Measurements from ENCODE around the gene SETDB1.
"Not testable (repeated sequence)": the region's sequence is repeated elsewhere in the genome, so short reads cannot be mapped to it uniquely, and the experiment has no call there.

Gene SETDB1

DNA sequence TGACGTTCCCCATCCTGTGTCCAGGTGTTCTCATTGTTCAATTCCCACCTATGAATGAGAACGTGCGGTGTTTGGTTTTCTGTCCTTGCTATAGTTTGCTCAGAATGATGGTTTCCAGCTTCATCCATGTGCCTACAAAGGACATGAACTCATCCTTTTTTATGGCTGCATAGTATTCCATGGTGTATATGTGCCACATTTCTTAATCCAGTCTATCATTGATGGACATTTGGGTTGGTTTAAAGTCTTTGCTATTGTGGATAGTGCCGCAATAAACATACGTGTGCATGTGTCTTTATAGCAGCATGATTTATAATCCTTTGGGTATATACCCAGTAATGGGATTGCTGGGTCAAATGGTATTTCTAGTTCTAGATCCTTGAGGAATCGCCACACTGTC is 2.6 kb downstream of the SETDB1 start:
- DNase-seq (ENCODE audit: low read depth in 1 of 2, low spot score in 1 of 2) = not testable (repeated sequence)

DNA sequence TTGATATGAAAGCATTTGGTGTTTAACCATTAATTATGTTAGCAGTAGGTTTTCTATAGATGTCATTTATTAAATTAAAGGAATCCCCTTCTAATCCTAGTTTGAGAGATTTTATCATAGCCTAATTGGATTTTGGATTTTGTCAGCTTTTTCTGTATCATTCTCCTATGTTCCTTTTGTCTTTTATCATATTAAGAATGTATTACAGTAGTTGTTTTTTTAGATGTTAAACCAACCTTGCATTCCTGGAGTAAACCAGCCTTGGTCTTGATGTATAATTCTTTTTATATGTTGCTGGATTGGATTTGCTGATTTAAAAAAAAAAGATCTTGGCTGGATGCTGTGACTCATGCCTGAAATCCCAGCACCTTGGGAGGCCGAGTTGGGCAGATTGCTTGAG is 5.6 kb downstream of the SETDB1 start:
- no peak for DNase-seq (ENCODE audit: low read depth in 1 of 2, low spot score in 1 of 2)

DNA sequence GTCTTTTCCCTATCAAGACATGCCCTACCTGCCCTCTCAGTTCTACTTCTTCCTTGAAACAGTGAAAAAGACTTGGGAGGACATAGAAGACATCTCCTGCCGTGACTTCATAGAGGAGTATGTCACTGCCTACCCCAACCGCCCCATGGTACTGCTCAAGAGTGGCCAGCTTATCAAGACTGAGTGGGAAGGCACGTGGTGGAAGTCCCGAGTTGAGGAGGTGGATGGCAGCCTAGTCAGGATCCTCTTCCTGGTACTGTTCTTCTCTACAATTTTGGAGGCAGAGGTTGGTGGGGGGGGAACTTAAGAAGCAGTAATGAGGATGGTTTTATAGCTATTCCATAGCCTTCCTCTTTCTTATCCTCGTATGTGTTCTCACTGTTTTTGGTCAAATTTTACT is 18.7 kb downstream of the SETDB1 start:
- no peak for DNase-seq (ENCODE audit: low read depth in 1 of 2, low spot score in 1 of 2)

DNA sequence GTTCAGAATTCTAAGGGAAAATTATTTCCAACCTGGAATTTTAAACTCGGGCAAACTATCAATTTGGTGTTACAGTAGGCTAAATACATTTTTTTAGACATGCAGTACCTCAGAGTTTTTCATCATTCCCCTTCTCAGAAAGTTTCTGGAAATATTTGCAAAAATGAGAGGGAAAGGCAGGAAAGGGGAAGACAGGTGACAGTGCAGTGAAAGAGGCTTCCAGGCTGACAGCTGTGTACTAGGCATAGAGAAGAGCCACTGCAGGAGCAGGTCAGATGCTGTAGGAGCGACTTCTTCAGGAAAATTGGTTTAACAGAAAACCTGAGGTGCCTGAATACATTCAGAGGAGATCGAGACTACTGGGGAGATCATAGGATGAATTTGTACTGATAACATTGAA is 28.5 kb downstream of the SETDB1 start:
- DNase-seq (ENCODE audit: low read depth in 1 of 2, low spot score in 1 of 2) = no peak

DNA sequence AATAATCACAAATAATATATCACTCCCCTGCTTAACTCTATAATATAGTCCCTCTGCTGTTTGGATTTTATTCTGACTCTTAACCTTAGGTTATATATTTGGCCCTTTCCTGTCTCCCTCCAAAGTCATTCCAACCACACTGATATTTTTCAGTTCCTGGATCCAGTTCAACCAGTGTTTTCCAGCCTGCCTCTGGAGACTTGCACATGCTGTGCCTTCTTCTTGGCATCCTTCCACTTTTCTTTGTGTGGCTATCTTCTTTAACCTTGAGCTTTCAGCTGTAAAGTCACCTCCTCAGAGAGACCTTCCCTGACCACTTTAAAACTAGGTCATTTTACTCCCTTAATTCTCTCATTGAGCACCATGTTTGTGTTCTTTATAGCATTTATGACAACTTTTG is 29.1 kb downstream of the SETDB1 start:
- DNase-seq (ENCODE audit: low read depth in 1 of 2, low spot score in 1 of 2) = no peak

DNA sequence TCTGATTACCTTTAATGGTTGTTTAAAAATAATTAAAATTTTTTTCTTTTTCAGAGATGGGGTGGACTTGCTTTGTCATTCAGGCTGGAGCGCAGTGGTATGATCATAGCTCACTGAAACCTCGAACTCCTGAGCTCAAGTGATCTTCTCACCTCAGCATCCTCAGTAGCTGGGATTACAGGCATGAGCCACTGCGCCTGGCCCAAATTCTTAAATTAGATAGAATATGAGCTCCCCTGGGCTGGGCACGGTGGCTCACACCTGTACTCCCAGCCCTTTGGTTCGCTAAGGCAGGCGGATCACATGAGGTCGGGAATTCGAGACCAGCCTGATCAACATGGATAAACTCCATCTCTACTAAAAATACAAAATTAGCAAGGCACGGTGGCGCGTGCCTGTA is 31.5 kb downstream of the SETDB1 start:
- no peak for DNase-seq (ENCODE audit: low read depth in 1 of 2, low spot score in 1 of 2)

DNA sequence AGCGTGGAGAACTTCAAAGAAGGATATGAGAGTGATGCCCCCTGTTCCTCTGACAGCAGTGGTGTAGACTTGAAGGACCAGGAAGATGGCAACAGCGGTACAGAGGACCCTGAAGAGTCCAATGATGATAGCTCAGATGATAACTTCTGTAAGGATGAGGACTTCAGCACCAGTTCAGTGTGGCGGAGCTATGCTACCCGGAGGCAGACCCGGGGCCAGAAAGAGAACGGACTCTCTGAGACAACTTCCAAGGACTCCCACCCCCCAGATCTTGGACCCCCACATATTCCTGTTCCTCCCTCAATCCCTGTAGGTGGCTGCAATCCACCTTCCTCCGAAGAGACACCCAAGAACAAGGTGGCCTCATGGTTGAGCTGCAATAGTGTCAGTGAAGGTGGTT is 34.5 kb downstream of the SETDB1 start:
- DNase-seq (ENCODE audit: low read depth in 1 of 2, low spot score in 1 of 2) = no peak

DNA sequence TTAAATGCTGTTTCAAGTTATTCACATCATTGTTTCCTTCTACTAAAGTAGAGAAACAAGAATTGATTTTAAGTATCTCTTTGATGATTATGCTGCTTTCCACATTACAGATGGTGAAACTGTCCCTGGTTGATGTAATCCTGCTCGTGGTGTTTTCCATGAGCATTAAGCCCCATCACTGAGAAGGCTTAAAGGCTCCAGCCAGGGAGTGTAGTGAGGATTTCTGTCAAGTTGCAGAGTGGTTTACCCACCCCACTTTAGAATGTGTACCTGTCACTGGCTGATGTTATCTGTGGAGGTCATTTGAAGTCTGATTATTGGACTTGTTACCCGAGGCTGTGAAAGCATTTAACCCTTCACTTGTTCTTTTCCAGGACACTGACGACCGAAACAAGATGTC is 35.6 kb downstream of the SETDB1 start:
- DNase-seq (ENCODE audit: low read depth in 1 of 2, low spot score in 1 of 2) = no peak

DNA sequence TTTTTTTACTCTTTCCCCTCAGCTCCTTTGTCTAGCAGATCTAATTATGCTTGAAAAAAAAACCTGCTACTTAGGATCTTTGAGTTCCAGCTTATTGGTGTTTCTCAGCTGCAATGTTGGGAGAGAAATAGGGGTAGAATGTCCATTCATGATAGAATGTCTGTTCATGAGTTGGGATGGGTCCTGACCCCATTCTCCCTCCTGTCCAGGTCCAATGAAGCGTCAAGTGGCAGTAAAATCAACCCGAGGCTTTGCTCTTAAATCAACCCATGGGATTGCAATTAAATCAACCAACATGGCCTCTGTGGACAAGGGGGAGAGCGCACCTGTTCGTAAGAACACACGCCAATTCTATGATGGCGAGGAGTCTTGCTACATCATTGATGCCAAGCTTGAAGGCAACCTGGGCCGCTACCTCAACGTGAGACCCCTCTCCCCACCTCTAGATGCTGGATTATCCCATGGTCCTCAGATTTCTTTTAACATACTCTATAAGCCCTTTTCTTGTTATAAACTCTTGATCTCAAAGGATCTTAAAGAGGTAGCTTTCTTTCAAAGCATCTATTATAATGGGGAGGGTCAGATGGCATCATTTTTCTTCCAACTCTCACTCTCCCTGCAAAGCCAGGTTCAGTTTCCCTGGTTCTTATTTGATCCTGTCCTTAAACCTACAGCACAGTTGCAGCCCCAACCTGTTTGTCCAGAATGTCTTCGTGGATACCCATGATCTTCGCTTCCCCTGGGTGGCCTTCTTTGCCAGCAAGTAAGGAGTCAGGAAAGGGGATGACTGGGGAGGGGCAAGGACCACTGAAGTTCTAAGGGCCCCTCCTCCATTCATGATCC is 37.4 kb downstream of the SETDB1 start:
- no peak for DNase-seq (ENCODE audit: low read depth in 1 of 2, low spot score in 1 of 2)

DNA sequence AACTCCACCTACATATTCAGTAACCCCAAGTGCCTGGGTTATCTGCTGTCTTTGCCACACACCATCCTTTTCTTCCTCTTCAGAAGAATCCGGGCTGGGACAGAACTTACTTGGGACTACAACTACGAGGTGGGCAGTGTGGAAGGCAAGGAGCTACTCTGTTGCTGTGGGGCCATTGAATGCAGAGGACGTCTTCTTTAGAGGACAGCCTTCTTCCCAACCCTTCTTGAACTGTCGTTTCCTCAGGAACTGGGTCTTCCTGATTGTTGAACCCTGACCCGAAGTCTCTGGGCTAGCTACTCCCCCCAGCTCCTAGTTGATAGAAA is 38.0 kb downstream of the SETDB1 start:
- no peak for DNase-seq (ENCODE audit: low read depth in 1 of 2, low spot score in 1 of 2)

DNA sequence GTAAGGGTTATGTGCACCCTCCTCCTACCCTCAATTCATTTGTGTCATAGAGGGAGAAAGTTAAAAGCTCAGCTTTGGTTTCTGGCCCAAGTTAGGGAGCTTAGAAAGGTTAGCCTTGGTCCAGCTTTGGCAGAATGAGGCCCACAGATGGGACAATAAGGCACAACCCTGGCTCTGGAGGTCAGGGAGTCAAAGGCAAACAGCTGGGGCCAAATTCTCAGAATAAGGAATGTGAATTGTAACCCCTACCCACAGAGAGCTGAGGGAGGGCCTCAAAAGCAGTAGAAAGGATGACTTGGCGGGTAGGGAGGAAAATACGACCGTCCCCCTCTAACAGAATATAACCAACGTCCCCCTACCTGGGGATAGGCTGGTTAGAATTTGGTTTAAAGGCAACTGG is 39.4 kb downstream of the SETDB1 start:
- no peak for DNase-seq (ENCODE audit: low read depth in 1 of 2, low spot score in 1 of 2)

DNA sequence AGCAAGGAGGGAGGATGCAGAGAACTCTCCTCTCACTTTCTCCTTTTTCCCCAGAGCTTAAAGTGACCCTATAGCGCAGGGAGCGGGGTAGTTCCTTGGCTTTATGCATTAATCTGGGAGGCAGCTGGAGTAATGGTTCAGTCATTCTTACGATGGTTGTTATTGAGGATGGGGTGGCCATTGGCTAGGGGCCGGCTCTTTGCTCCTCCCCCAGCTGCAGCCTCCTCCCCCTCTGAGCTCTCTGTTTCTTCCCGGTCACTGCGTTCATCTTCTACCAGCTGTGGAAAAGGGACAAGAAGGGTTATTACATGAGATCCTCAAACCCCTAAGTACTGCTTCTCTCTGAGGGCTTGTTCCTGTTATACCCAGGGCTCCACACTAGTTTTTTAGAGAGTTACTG is 39.8 kb downstream of the SETDB1 start:
- no peak for DNase-seq (ENCODE audit: low read depth in 1 of 2, low spot score in 1 of 2)

DNA sequence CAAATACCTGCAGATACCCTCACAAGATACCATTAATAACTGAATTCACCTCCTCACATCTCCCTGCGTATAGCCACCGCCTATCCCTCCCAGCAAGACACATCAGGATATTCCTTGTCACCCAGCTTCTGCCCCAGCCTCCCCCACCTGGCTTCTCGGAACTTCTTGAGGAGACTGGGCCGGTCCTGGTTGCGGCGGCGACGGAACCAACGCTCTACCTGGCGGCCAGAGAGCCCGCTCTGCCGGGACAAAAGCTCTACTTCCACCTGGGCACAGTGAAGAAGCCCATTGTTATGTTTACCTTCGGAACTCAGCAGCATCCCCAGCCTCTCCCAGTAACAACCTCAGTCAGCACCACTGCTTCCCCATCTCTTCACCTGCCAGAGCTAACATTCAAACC is 41.8 kb downstream of the SETDB1 start:
- DNase-seq (ENCODE audit: low read depth in 1 of 2, low spot score in 1 of 2) = no peak

DNA sequence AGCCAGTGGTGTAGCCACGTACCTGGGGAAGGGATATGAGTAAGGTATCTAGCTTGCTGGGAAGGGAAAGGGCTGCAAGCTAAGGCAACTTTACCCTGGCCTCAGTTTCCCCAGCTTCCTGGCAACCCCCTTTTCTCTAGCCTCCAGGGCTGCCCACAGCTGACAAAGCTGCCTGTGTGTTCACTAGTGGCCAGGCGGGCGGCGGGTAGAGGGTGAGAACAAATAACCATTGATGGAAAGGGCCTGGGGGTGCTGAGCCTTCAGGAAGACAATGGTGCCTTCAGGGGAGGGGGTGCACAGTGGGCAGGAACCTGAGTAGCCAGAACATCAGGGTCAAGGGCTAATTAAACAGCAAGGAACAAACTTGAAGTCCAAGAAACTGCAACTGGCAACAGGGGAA is 42.3 kb downstream of the SETDB1 start:
- no peak for DNase-seq (ENCODE audit: low read depth in 1 of 2, low spot score in 1 of 2)

DNA sequence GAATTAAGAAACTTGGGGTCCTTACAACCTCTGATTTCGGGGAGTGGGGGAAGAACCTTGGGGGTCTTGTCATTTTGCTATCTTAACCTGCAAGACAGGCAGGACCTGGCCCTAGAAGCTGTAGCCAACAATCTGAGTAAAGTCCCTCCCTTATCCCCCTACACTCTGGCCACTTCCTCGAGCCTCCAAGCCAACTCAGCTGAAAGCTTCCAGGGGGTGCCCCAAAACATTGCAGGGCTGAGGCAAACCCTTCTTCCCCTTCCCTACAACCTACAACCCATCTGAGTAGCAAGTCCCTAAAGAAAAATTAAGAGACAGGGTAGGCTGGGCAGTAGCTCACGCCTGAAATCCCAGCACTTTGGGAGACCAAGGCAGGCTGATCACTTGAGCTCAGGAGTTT is 43.5 kb downstream of the SETDB1 start:
- no peak for DNase-seq (ENCODE audit: low read depth in 1 of 2, low spot score in 1 of 2)

DNA sequence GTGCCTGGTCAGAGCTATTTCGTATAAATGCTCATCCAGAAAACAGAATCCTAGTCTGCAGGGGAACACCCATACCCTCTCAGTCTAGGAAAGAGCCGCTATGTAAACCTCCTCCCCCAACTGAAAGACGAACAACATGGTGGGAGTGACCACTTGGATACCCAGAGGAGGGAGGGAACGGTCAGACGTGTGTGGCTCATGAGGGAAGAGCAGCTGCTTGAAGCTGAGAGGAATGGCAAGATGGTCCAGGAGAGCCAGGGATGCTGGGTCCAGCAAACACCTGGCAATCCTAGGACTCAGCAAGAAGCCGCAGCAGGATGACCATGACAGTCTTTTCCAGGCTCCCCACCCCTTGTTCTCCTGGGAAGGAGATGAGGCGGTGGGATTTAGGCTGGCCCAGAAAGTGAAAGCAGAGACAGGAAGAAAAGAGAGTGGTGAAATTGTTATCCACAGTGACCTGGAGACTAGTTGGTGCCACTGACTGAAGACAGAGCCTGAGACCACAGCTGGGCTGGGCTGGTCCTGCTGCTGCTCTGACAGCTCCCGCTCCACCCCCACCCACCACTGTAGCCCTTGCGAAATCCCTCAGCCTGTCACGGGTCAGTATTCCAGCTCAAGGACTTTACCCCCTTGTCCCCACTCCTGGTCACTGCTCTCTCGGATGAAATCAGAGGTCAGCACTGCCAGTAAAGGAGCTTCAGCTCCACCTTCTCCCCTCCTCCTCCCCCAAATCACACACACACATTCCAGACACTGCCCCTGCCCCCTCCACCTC is 44.8 kb downstream of the SETDB1 start:
- no peak for DNase-seq (ENCODE audit: low read depth in 1 of 2, low spot score in 1 of 2)

DNA sequence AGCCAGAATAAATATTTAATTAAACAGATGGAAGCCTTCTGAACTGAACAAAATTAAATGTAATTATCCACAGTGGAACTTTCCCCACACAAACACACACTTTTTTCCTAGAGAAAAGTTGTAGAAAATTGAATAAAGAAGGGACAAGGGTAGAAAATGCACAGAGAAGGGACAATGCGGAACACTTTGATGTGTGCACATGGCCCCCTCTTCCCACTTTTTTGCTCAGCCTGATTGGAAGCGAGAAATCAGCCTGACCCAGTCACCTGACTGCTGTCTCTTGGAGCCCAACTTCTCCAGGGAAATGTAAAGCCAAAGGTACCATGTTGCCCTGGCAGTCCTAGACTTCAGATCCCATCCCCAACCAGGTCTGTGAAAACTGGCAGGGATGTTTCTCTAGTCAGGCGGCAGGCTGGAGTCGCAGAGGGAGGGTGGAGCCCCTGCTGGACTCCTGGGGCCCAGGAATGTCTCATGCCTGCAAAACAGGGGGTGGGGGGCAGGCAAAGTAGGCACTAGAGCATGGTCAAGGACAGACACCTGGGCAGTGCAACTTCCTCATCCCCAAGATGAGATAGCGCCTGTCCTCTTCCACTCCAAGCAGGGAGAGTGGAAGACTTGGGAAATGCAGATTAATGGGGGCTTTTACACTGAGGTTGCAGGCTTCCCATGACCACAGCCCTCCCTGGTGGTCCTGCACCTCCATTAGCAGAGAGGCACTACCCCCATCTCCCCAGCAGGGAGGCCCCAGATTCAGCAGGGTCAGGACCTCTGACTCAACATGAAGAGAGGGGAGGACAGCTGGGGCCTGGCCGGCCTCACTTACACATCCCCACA is 45.6 kb downstream of the SETDB1 start:
- DNase-seq (ENCODE audit: low read depth in 1 of 2, low spot score in 1 of 2) = no peak

DNA sequence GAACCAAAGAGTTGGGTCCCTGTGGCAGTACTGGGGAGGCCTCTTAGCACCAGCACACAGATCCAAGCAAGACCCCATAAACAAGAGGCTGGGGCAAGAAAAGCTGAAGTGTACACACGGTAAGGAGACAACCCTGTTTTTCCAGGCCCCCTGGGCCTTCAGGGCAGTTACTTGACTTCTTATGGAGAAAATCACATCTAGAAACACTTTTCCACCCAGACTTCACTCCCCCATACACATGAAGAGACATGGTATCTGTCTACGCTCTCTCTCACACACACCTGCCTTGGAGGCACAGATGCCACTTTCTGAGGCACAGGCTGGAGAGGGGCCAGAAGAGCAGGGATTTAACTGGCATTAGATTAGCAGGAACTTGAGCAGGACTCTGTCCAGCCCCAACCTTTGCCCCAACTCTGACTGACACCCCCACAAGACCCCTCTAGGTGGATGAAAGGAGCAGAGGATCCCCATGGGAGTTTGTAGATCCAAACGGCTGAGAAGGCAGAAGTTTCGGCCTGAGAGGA is 46.3 kb downstream of the SETDB1 start:
- no peak for DNase-seq (ENCODE audit: low read depth in 1 of 2, low spot score in 1 of 2)

DNA sequence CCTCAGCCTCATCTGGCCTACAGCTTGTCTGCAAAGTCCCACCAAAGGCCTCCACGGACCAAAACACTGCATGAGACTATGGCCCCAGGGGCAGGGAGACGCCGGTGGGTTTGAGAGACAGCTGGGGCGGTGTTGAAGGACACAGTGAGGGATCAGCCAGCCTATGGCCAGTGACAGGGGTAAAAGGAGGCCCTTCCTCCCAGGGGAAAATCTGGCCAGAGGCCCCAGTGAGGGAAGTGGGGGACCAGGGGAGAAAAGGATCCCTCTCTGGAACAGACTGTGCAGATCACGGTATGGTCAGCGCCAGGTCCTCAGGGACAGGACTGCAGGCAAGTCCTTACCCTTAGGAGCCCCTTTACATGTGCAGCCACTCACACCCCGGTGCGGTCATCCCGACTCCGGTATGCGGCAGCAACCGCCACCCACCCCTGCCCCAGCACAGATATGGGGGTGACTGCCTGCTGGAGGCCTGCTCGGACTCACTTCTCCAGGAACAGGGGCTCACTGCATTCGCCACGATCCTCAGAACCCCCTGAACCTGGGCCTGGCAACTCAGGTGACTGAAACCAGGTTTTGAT is 47.2 kb downstream of the SETDB1 start:
- no peak for DNase-seq (ENCODE audit: low read depth in 1 of 2, low spot score in 1 of 2)

DNA sequence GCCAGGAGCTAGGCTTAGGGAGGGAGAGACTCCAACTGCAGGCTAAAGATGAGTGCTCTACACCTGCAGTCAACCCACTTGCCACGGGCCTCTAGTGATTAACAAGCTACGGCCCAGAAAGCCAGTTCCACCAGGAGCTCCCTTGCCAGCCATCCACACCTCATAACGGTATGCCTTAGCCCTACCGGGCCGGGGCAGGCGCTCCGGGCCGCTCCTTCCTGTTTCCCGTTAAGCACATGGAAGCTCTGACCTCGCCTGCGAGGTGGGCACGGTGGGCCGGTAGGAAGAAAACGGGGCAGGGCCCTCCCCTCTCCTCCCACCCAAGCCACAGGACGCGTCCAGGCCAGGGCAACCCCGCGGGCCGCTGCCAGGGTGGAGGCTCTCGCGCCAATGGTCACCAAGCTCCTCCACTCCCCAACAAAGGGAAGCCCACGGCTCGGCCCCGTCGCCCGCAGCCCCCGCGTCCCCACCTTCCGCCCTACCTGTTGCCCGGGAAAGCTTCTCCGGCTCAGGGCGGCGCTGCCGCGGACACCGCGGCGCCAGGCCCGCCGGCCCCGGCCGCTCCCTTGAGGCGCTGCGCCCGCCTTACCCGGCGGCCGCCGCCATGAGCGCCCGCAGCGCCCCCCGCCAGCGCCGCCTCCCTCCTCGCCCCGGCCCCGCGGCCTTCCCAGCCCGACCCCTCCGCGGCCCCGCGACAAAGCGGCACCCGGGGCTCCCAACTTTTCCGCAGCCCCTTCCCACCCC is 47.8 kb downstream of the SETDB1 start:
- DNase-seq (ENCODE audit: low read depth in 1 of 2, low spot score in 1 of 2) = peak in 1 of 2 donors; percentile 36

Measured in activated CD4-positive, alpha-beta T cell treated with anti-CD3 and anti-CD28 coated beads, Interleukin-2, amount 50 U/mL, for 24 hours (primary cell).